ENCODE results near the gene ANKLE2. TPM values are rescaled to one million over a fixed set of nuclear protein-coding genes. Genes with fewer than 3 reads are reported as not detected.

The ANKLE2 gene
- total and polyA plus RNA-seq, 2 of the 8 experiments (the other 6 are each of a cell fraction or from before 2014, with no cell fraction given), result 41.0 to 64.9 TPM

DNA sequence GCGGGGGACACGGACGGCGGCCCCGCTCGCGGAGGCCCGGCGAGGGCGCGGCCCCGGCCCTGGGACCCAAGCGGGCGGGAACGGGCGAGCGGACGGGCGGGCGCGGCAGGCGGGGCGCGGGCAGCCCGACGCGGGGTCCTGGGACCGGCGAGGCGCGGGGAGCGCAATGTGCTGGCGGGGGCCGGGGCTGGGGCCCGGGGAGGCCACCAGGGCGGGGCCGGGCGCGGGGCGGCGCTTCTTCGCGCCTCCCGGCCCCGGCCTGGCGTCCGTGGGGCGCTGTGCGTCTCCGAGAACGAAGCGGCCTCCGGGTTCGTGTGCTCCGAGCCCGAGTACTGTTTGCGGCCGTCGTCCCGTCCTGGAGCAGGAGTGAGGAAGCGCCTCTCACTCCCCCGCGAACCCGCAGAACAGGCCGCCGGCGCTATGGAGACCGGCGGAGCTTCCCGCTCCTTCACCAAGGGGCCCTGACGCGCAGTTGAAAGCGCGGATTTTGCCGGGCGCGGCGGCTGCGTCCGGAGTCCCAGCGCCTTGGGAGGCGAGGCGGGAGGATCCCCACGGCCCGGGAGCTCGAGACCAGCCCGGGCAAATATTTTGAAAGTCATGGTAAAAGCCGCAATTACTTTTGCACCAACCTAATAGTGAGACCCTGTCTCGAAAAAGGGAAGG is 420 bp upstream of the ANKLE2 start:
- FAIRE-seq (no peak), DNase-seq (ENCODE audit: low read depth in 1 of 2, low spot score in 2 of 2) (peak; percentile 29 to 84)
- H2BK120ac ChIP-seq (replicated peaks; ENCODE audit: low read depth, low read length), result no peak overlapping the region
- peak overlapping the region; percentile 61 to 66 for H3K4me2 ChIP-seq (ENCODE audit: insufficient read depth in 1 of 2, low read depth in 2 of 2, low read length in 2 of 2)
- peak overlapping the region; percentile 83 for H3K27ac ChIP-seq (ENCODE audit: low read depth, low read length)
- H2BK5ac ChIP-seq (ENCODE audit: low read depth, low read length), result peak overlapping the region; percentile 78; the same call in 1 of the 2 replicates
- no peak overlapping the region for H3K23ac ChIP-seq (ENCODE audit: insufficient read length)
- peaks cover 9 to 16% of the 10 kb centered on the region in 2 experiments for H4K20me1 ChIP-seq (replicated peaks in 1 of 2; ENCODE audit: control insufficient read depth in 1 of 2, insufficient read depth in 2 of 2, low read length in 2 of 2)
- peaks cover 21 to 43% of the 10 kb centered on the region in 2 experiments for H3K79me2 ChIP-seq (ENCODE audit: control insufficient read depth in 1 of 2, insufficient read depth in 2 of 2, low read length in 2 of 2)
- no peaks in the 10 kb centered on the region for H3K36me3 ChIP-seq (ENCODE audit: control insufficient read depth in 2 of 4, insufficient read depth in 4 of 4, low read length in 3 of 4)
- H4K5ac ChIP-seq (ENCODE audit: insufficient read length, low read depth, low read length), result peak overlapping the region; percentile 90
- no peak overlapping the region for H3K14ac ChIP-seq (ENCODE audit: insufficient read length)
- peaks cover 0 to 4% (median 3%) of the 10 kb centered on the region in 4 experiments; a peak in 5 of 7 replicates for H3K4me1 ChIP-seq (replicated peaks in 1 of 4; ENCODE audit: control insufficient read depth in 3 of 4, insufficient read depth in 4 of 4, low read length in 3 of 4)
- H3K79me1 ChIP-seq (ENCODE audit: low read depth, low read length), result peaks cover 3% of the 10 kb centered on the region; the same call in 1 of the 2 replicates
- H3K9me3 ChIP-seq (ENCODE audit: insufficient read depth in 2 of 2, low read depth in 1 of 2, low read length in 1 of 2), result no peaks in the 10 kb centered on the region
- POLR2A ChIA-PET (ENCODE audit: partially characterized antibody), result interaction anchor here (1.0 to 3.7 kb wide), 5 partner anchors 10 to 85 kb away, joined by 3 to 30 read pairs (median 6); no protein-coding TSS in a partner anchor
- peak overlapping the region; percentile 54 to 100 (median 70) for H3K4me3 ChIP-seq (ENCODE audit: extremely low read depth in 1 of 4, insufficient read depth in 2 of 4, low read depth in 3 of 4, low read length in 4 of 4)
- peak overlapping the region; percentile 78; the same call in 1 of the 2 replicates for H3K18ac ChIP-seq (ENCODE audit: extremely low read depth, low read length)
- WGBS, 2 experiments (ENCODE audit: extremely low coverage in 1 of 2, insufficient coverage in 1 of 2, insufficient read length in 1 of 2, insufficient replicate concordance in 2 of 2, low coverage in 1 of 2, low lambda C conversion rate in 2 of 2, missing lambda C conversion rate in 1 of 2), result 3% methylated on average over 54 of the region's 89 CpGs; no CpG with 5 or more reads in 1 of the 2 experiments
- H2AK5ac ChIP-seq (ENCODE audit: low read depth, low read length), result no peak overlapping the region
- H2BK12ac ChIP-seq (ENCODE audit: low read depth, low read length), result no peak overlapping the region
- no peaks in the 10 kb centered on the region for H3K27me3 ChIP-seq (replicated peaks in 1 of 4; ENCODE audit: control insufficient read depth in 3 of 4, extremely low read depth in 1 of 4, insufficient read depth in 3 of 4, low read length in 3 of 4)
- peak overlapping the region; percentile 79 to 99 (median 86) for H3K9ac ChIP-seq (replicated peaks in 1 of 4; ENCODE audit: extremely low read depth in 1 of 4, low read depth in 3 of 4, low read length in 3 of 4)
- H4K8ac ChIP-seq (ENCODE audit: extremely low read depth, insufficient read depth, low read length), result peak overlapping the region; percentile 97; the same call in 1 of the 2 replicates
- H2BK15ac ChIP-seq (ENCODE audit: low read length), result no peak overlapping the region; the same call in 1 of the 2 replicates
- no peak overlapping the region for H2BK20ac ChIP-seq (ENCODE audit: low read length)
- H4K91ac ChIP-seq (replicated peaks; ENCODE audit: insufficient read length, low read length), result peak overlapping the region; percentile 54
- H3K4ac ChIP-seq (replicated peaks; ENCODE audit: insufficient read length, low read depth, low read length), result no peak overlapping the region
- H3K56ac ChIP-seq (replicated peaks; ENCODE audit: insufficient read length, low read depth, low read length), result peak overlapping the region; percentile 83
- H2AFZ ChIP-seq (ENCODE audit: low read length), result no peak overlapping the region
- CTCF ChIA-PET (ENCODE audit: partially characterized antibody), result no interaction called here
- H3K23me2 ChIP-seq (ENCODE audit: low read depth, low read length), result peaks cover 7% of the 10 kb centered on the region; the same call in 1 of the 2 replicates
- no peak for TF ChIP-seq TCF12 (IDR thresholded peaks at IDR 0.05; ENCODE audit: low read depth, low read length)
- peak; percentile 69; the same call in 1 of the 2 replicates for TF ChIP-seq TAF1 (IDR thresholded peaks at IDR 0.05; ENCODE audit: low read depth, low read length)
- no peak for TF ChIP-seq EZH2 (IDR thresholded peaks at IDR 0.05; ENCODE audit: low read depth, low read length, severe bottlenecking)
- TF ChIP-seq JUND (IDR thresholded peaks at IDR 0.05; ENCODE audit: low read length), result no peak
- peak; percentile 74 for TF ChIP-seq PHF8 (conservative IDR thresholded peaks at IDR 0.05; ENCODE audit: low read depth, low read length)
- TF ChIP-seq, protein P1, sequence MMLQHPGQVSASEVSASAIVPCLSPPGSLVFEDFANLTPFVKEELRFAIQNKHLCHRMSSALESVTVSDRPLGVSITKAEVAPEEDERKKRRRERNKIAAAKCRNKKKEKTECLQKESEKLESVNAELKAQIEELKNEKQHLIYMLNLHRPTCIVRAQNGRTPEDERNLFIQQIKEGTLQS (IDR thresholded peaks at IDR 0.05; ENCODE audit: insufficient read depth, low read depth, low read length), result no peak
- TF ChIP-seq CBX8 (IDR thresholded peaks at IDR 0.05; ENCODE audit: borderline replicate concordance, low read depth, low read length), result no peak
- TF ChIP-seq RFX5 (IDR thresholded peaks at IDR 0.05; ENCODE audit: borderline replicate concordance, low read depth, low read length), result no peak
- TF ChIP-seq, protein P2, sequence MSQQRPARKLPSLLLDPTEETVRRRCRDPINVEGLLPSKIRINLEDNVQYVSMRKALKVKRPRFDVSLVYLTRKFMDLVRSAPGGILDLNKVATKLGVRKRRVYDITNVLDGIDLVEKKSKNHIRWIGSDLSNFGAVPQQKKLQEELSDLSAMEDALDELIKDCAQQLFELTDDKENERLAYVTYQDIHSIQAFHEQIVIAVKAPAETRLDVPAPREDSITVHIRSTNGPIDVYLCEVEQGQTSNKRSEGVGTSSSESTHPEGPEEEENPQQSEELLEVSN (IDR thresholded peaks at IDR 0.05), result peak; percentile 63
- peak; percentile 44; the same call in 1 of the 2 replicates for TF ChIP-seq FOSL1 (IDR thresholded peaks at IDR 0.05; ENCODE audit: insufficient read depth, low read depth, low read length)
- TF ChIP-seq ASH2L (IDR thresholded peaks at IDR 0.05; ENCODE audit: low read length), result peak; percentile 73

All from H1 (cell line).